Breast epithelium (tissue), 4 donors: ENCODE data around the gene CDCA4. TPM values are rescaled to one million over a fixed set of nuclear protein-coding genes. Genes with fewer than 3 reads are reported as not detected.

Experiments used
- DNase-seq, 2 donors: peaks; one replicate each; pipeline ENCODE4 v3.0.0-alpha.2; 2019; ENCODE audit warnings: low spot score in 2 of 2
- H3K27ac ChIP-seq, 2 donors: fragments of 200-600 bp; sonication (generic) in 1 of 2; one replicate each; pipeline ENCODE4 v1.5.1; 2016 to 2019; ENCODE audit warnings: mild to moderate bottlenecking in 1 of 2
- H3K27me3 ChIP-seq, 2 donors: fragments of 200-600 bp; sonication (generic) in 1 of 2; one replicate each; pipeline versions ENCODE4 v1.5.1 to v1.6.0; 2017 to 2019; ENCODE audit warnings: control low read depth in 1 of 2, mild to moderate bottlenecking in 1 of 2
- H3K36me3 ChIP-seq: fragments of 200-600 bp; one replicate; pipeline ENCODE4 v1.5.1; 2019
- H3K4me1 ChIP-seq, 2 donors: fragments of 200-600 bp; sonication (generic); one replicate each; pipeline ENCODE4 v1.5.1; 2016 to 2019; ENCODE audit warnings: control low read depth in 1 of 2
- H3K4me3 ChIP-seq, 3 donors: fragments of 200-600 bp; sonication (generic); 1 replicate in 2 of 3; 2 replicates in 1 of 3; pipeline ENCODE4 v1.5.1; 2016 to 2019; ENCODE audit warnings: mild to moderate bottlenecking in 3 of 3, moderate library complexity in 2 of 3
- H3K9me3 ChIP-seq, 2 donors: fragments of 200-600 bp; sonication (generic) in 1 of 2; one replicate each; pipeline ENCODE4 v1.5.1; 2016 to 2019; ENCODE audit warnings: control low read depth in 1 of 2
- CTCF ChIP-seq, 3 donors: fragments of 450-650 bp; IDR thresholded peaks; one replicate each; pipeline ENCODE4 v1.5.1; 2016 to 2017; ENCODE audit warnings: antibody characterized with exemption in 3 of 3, mild to moderate bottlenecking in 3 of 3, moderate library complexity in 3 of 3
- POLR2A ChIP-seq: fragments of 450-650 bp; IDR thresholded peaks from one replicate; pipeline ENCODE4 v1.6.1; 2016; ENCODE audit warnings: antibody characterized with exemption, mild to moderate bottlenecking, moderate library complexity
- POLR2AphosphoS5 ChIP-seq, 3 donors: sonication (generic); formaldehyde crosslinking; IDR thresholded peaks; one replicate each; pipeline ENCODE4 v1.6.1; 2017; ENCODE audit warnings: antibody characterized with exemption in 3 of 3
- intact Hi-C: fragments of 100-400 bp; cut with DNase I; formaldehyde crosslinking; loops from one replicate; pipeline ENCODE4 v1.15.1; 2023; ENCODE audit warnings: low total_unique reads
- total RNA-seq, 3 donors: library from RNA; depleted of rRNA; stranded (reverse); fragments of >200 nt; gene quantifications; one replicate each; pipeline ENCODE4 v1.1.0, GENCODE V29; 2016

The CDCA4 gene
- total RNA-seq, 3 donors from 2014 or later, result 5.1 to 10.4 (median 10.2) TPM

- H3K4me1 ChIP-seq, result peaks cover 15 to 60% of the 10 kb centered on the region in 2 donors
- no peak for TF ChIP-seq POLR2A
- TF ChIP-seq CTCF (IDR thresholded peaks at IDR 0.05), result no peak
- no peak for TF ChIP-seq POLR2AphosphoS5 (IDR thresholded peaks at IDR 0.05)
- H3K27ac ChIP-seq, result peak overlapping the region; percentile 95 to 97
- intact Hi-C loops, result loop anchor here (2.0 to 5.0 kb wide), 2 partner anchors 43 to 68 kb away; no protein-coding TSS in a partner anchor
- DNase-seq, result no peak
- no peaks in the 10 kb centered on the region for H3K27me3 ChIP-seq
- H3K4me3 ChIP-seq, result no peak overlapping the region
- H3K36me3 ChIP-seq, result no peaks in the 10 kb centered on the region
- no peaks in the 10 kb centered on the region for H3K9me3 ChIP-seq
Measured at GRCh38 chr14:104974665-104975390, 46.1 kb downstream of the CDCA4 start.

DNA sequence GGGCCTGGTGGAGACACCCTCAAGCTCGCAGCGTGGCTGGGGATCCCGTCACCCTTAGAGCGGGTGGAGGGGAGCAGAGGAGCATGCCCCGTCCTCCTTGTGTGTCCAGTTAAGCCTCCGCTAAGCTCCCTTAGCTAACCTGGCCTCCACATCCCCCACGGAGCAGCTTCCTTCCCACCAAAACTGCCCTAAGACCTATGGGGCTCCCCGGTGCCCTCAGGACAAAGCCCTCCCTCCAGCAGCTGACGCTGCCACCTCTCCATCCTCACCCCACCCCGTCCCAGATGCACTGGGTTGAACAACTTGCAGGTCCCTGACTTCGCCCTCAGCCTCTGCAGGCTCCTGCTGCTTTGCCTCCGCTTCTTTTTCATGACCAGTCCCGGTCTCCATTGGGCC, 46.7 kb downstream of the CDCA4 start:
- Histone ChIP-seq H3K4me3 (peak overlapping the region in 2 of 3 donors; percentile 21 to 36), H3K27me3 (no peaks in the 10 kb centered on the region), H3K36me3 (no peaks in the 10 kb centered on the region), H3K4me1 (peaks cover 19 to 60% of the 10 kb centered on the region in 2 donors), H3K9me3 (no peaks in the 10 kb centered on the region), H3K27ac (peak overlapping the region; percentile 95 to 97)
- DNase-seq, result no peak
- intact Hi-C loops, result loop anchor here (2.0 to 5.0 kb wide), 2 partner anchors 42 to 69 kb away; no protein-coding TSS in a partner anchor
- TF ChIP-seq CTCF (IDR thresholded peaks at IDR 0.05), result no peak
- no peak for TF ChIP-seq POLR2A
- no peak for TF ChIP-seq POLR2AphosphoS5 (IDR thresholded peaks at IDR 0.05)

DNA sequence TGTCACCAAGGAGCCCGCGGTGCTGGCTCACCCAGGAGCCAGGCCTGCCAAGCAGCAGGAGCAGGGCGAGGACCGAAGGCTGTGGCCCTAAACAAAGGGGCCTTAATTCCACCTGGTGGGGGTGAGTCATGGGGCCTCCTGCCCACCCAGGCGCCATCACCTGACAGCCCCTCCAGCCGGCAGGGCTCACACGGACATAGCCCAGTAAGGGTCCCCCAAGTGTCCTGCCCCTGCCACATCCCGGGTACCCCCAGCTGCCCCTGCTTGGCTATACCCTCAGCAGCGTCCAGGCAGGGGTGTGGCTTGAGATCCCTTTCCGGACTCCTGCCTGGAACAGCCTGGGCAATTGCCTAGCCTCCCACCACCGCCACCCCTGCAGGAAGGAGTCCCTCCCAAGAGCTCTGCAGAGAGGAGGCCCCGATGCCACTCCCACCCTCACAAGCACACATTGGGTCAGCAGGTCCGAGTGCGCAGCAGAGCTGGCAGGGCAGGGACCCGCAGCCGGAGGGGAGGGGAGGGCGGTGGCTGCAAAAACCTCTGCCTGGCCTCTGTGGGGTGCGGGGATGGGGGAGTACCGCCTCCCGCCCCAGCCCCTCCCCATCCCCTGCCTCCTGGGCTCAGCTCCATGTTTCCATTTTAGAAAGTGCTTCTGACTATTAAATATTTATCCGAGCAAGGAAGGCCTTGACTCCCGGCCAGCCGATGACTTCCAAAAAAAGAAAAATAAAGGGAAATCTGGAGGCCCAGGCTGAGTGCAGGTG, 47.3 kb downstream of the CDCA4 start:
- intact Hi-C loops, result loop anchor here (2.0 to 5.0 kb wide), 2 partner anchors 41 to 69 kb away; no protein-coding TSS in a partner anchor
- no peak for TF ChIP-seq CTCF (IDR thresholded peaks at IDR 0.05)
- peak in 2 of 3 donors; percentile 54 to 72 for TF ChIP-seq POLR2AphosphoS5 (IDR thresholded peaks at IDR 0.05)
- TF ChIP-seq POLR2A, result no peak
- peaks cover 25 to 62% of the 10 kb centered on the region in 2 donors for H3K4me1 ChIP-seq
- peak overlapping the region; percentile 95 to 97 for H3K27ac ChIP-seq
- H3K4me3 ChIP-seq, result peak overlapping the region in 2 of 3 donors; percentile 21 to 36
- no peaks in the 10 kb centered on the region for H3K27me3 ChIP-seq
- no peaks in the 10 kb centered on the region for H3K9me3 ChIP-seq
- peak in 1 of 2 donors; percentile 93 for DNase-seq
- H3K36me3 ChIP-seq, result no peaks in the 10 kb centered on the region

- Histone ChIP-seq H3K4me1 (peaks cover 30 to 68% of the 10 kb centered on the region in 2 donors), H3K27me3 (no peaks in the 10 kb centered on the region), H3K36me3 (no peaks in the 10 kb centered on the region), H3K4me3 (no peak overlapping the region), H3K9me3 (no peaks in the 10 kb centered on the region), H3K27ac (peak overlapping the region; percentile 95 to 97)
- DNase-seq, result peak in 1 of 2 donors; percentile 86
- intact Hi-C loops, result loop anchor here (5.0 kb wide), 1 partner anchor 41 kb away; no protein-coding TSS in a partner anchor
- TF ChIP-seq CTCF (IDR thresholded peaks at IDR 0.05) (no peak), POLR2AphosphoS5 (IDR thresholded peaks at IDR 0.05) (no peak), POLR2A (no peak)
Measured at GRCh38 chr14:104973135-104973384, 47.8 kb downstream of the CDCA4 start.
